Mesendoderm (in vitro differentiated cells): ENCODE measurements around the gene CAMSAP2. TPM values are rescaled to one million over a fixed set of nuclear protein-coding genes. Genes with fewer than 3 reads are reported as not detected.

ENCODE experiments used
- DNase-seq: peaks from one replicate; pipeline ENCODE4 v3.0.0; 2013
- H2AK5ac ChIP-seq: 2 replicates; pipeline ENCODE4 v1.6.1; 2013; ENCODE audit warnings: low read length, inconsistent platforms
- H2BK120ac ChIP-seq: 2 replicates; pipeline ENCODE4 v1.6.1; 2013; ENCODE audit warnings: low read depth, mild to moderate bottlenecking, low read length, moderate library complexity, mixed read lengths
- H2BK15ac ChIP-seq: replicated peaks from 2 replicates; pipeline ENCODE4 v1.6.1; 2013; ENCODE audit warnings: low read depth, mild to moderate bottlenecking, moderate library complexity
- H2BK5ac ChIP-seq: 2 replicates; pipeline ENCODE4 v1.6.1; 2013; ENCODE audit warnings: low read length, inconsistent platforms
- H3K18ac ChIP-seq: 2 replicates; pipeline ENCODE4 v1.6.1; 2013; ENCODE audit warnings: mild to moderate bottlenecking, low read length, mixed read lengths
- H3K23ac ChIP-seq: one replicate; pipeline ENCODE4 v1.6.1; 2013; ENCODE audit warnings: low read length
- H3K27ac ChIP-seq: 2 replicates; pipeline ENCODE4 v1.5.1; 2013; ENCODE audit warnings: low read depth, mild to moderate bottlenecking, inconsistent platforms, low read length, moderate library complexity
- H3K27me3 ChIP-seq: 2 replicates; pipeline ENCODE4 v1.6.1; 2013; ENCODE audit warnings: low read length, control low read depth, mild to moderate bottlenecking, inconsistent platforms; ENCODE audit not compliant: insufficient read depth, poor library complexity
- H3K36me3 ChIP-seq: 2 replicates; pipeline ENCODE4 v1.6.1; 2013; ENCODE audit warnings: low read length, inconsistent platforms; ENCODE audit not compliant: control insufficient read depth, insufficient read depth
- H3K4ac ChIP-seq: one replicate; pipeline ENCODE4 v1.6.1; 2013; ENCODE audit warnings: low read depth, mild to moderate bottlenecking, low read length, moderate library complexity
- H3K4me1 ChIP-seq: 2 replicates; pipeline ENCODE4 v1.6.1; 2013; ENCODE audit warnings: low read depth, low read length, inconsistent platforms; ENCODE audit not compliant: control insufficient read depth
- H3K4me2 ChIP-seq: 2 replicates; pipeline ENCODE4 v1.6.1; 2013; ENCODE audit warnings: low read length
- H3K4me3 ChIP-seq: 2 replicates; pipeline ENCODE4 v1.5.1; 2013; ENCODE audit warnings: mild to moderate bottlenecking, low read length
- H3K56ac ChIP-seq: one replicate; pipeline ENCODE4 v1.6.1; 2013; ENCODE audit warnings: low read length
- H3K79me1 ChIP-seq: 2 replicates; pipeline ENCODE4 v1.6.1; 2013; ENCODE audit warnings: low read length, inconsistent platforms
- H3K79me2 ChIP-seq: 2 replicates; pipeline ENCODE4 v1.6.1; 2013; ENCODE audit warnings: mild to moderate bottlenecking, low read length; ENCODE audit not compliant: control insufficient read depth, insufficient read depth
- H3K9ac ChIP-seq: 2 replicates; pipeline ENCODE4 v1.6.1; 2013; ENCODE audit warnings: low read length, inconsistent platforms
- H4K5ac ChIP-seq: one replicate; pipeline ENCODE4 v1.6.1; 2013; ENCODE audit warnings: low read length
- H4K8ac ChIP-seq: one replicate; pipeline ENCODE4 v1.6.1; 2013; ENCODE audit warnings: low read depth, mild to moderate bottlenecking, control low read depth, low read length, moderate library complexity
- WGBS: extraction: QIAGEN DNeasy Blood & Tissue Kit; methylation state at CpG from one replicate; pipeline ENCODE4 v1.1.7; 2013; ENCODE audit warnings: low lambda C conversion rate, missing lambda C conversion rate; ENCODE audit not compliant: insufficient coverage; ENCODE audit errors: extremely low coverage; 5-methylcytosine and 5-hydroxymethylcytosine counted together
- polyA plus RNA-seq, 2 experiments: library from polyadenylated mRNA; stranded (reverse); fragments of 200-250 nt; gene quantifications; one replicate each; pipeline ENCODE4 v1.2.3, GENCODE V29; 2013

The CAMSAP2 gene, protein sequence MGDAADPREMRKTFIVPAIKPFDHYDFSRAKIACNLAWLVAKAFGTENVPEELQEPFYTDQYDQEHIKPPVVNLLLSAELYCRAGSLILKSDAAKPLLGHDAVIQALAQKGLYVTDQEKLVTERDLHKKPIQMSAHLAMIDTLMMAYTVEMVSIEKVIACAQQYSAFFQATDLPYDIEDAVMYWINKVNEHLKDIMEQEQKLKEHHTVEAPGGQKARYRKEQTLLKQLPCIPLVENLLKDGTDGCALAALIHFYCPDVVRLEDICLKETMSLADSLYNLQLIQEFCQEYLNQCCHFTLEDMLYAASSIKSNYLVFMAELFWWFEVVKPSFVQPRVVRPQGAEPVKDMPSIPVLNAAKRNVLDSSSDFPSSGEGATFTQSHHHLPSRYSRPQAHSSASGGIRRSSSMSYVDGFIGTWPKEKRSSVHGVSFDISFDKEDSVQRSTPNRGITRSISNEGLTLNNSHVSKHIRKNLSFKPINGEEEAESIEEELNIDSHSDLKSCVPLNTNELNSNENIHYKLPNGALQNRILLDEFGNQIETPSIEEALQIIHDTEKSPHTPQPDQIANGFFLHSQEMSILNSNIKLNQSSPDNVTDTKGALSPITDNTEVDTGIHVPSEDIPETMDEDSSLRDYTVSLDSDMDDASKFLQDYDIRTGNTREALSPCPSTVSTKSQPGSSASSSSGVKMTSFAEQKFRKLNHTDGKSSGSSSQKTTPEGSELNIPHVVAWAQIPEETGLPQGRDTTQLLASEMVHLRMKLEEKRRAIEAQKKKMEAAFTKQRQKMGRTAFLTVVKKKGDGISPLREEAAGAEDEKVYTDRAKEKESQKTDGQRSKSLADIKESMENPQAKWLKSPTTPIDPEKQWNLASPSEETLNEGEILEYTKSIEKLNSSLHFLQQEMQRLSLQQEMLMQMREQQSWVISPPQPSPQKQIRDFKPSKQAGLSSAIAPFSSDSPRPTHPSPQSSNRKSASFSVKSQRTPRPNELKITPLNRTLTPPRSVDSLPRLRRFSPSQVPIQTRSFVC (N-terminal part only)
- 18.9 TPM for polyA plus RNA-seq (2013, experiment 1 of 2)
- 19.1 TPM for polyA plus RNA-seq (2013, experiment 2 of 2)

DNA sequence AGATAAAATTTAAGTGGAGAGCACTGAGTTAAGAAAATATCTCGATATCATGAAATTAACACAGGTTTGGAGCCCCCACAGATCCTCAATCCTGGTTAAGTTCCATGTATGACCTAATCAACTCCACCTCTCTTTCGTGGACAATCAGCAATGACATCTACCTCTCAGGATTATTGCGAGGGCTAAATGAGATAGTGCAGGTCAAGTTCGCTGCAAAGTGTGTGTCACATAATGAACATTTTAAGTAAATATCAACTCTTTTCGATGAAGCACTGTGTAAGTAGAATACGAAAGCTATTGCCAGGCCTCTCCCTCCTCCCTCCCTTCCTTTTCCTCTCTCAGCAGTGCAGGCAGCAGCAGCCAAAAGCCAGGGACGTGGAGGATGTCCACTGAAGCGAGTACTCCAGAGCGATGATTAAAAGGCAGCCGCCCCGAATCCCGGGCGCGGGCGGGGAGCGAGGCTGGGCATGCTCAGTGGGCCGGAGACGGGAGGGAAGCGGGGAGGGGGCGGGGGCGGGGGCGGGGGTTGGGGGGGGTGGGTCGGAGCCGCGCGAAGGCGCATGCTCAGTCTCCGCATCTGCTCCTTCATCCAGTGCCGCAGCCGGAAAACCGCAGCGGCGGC, at the start of gene CAMSAP2:
Gene CAMSAP2, plus strand, starts transcription at position 567 of the 622 bp plus-strand sequence. CDS start 935 bp downstream, outside the sequence.
- Histone ChIP-seq H3K4ac (peak within 1 kb of the TSS; percentile 85), H2BK120ac (peak within 1 kb of the TSS; percentile 35), H3K36me3 (no peaks in the 10 kb centered on the region), H3K27me3 (no peaks in the 10 kb centered on the region), H4K8ac (no peak within 1 kb of the TSS), H3K4me1 (peaks cover 5% of the 10 kb centered on the region), H3K79me2 (peaks cover 21% of the 10 kb centered on the region), H2BK5ac (peak within 1 kb of the TSS; percentile 77), H3K23ac (peak within 1 kb of the TSS; percentile 32), H2AK5ac (no peak within 1 kb of the TSS), H3K56ac (peak within 1 kb of the TSS; percentile 96), H3K79me1 (peaks cover 9% of the 10 kb centered on the region), H4K5ac (no peak within 1 kb of the TSS), H3K4me3 (peak within 1 kb of the TSS; percentile 48), H3K18ac (peak within 1 kb of the TSS; percentile 79), H2BK15ac (peak within 1 kb of the TSS; percentile 14), H3K4me2 (peak within 1 kb of the TSS; percentile 86), H3K9ac (peak within 1 kb of the TSS; percentile 94), H3K27ac (peak within 1 kb of the TSS; percentile 99)
- no CpG with 5 or more reads among the region's 33 CpGs for WGBS
- peak; percentile 89 for DNase-seq

DNA sequence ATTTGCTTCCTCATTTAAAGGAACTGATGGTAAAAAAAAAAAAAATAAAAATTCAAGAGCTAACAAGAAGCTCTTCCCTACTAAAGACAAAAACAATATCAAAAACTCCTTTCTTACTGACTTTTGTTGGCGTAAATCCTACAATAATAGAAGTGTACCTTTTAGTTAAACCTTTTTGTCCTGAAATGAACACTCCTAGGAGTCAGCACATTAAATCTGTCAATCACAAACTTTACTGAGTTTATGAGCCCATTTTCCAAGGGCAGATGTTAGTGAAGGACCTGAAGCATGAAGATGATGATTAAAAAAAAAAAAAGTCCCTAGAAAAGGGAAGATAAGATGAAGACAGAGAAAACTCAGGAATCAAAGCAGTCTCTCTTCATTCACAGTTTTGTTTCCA, 46.4 kb upstream of the CAMSAP2 start:
- Histone ChIP-seq H3K9ac (no peak overlapping the region), H4K8ac (no peak overlapping the region), H3K4me1 (no peaks in the 10 kb centered on the region), H3K27me3 (no peaks in the 10 kb centered on the region), H3K79me2 (no peaks in the 10 kb centered on the region), H3K27ac (no peak overlapping the region), H3K4me3 (no peak overlapping the region), H3K18ac (no peak overlapping the region), H2BK15ac (no peak overlapping the region), H3K56ac (no peak overlapping the region), H3K4me2 (no peak overlapping the region), H3K23ac (no peak overlapping the region), H3K4ac (no peak overlapping the region), H2AK5ac (no peak overlapping the region), H2BK120ac (no peak overlapping the region), H3K79me1 (no peaks in the 10 kb centered on the region), H2BK5ac (no peak overlapping the region), H4K5ac (no peak overlapping the region), H3K36me3 (no peaks in the 10 kb centered on the region)
- no peak for DNase-seq
- no CpG with 5 or more reads among the region's 1 CpG for WGBS

DNA sequence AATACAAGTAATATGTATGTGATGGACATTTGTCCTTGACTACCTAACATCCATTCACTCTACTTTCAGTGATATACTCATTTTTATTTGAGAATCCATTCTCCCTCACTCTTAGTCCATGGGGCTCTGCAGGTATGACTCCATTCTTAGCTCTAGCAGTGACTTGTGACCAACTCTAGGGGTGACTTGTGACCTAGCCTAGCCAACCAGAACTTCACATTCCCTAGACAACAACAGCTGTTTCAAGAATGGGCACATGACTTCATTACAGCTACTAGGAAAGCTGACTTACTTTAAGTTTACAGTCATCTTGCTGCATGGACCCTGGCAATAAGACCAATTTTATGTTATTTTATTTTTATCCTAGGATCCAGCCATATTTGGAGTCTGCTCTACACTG, 45.4 kb upstream of the CAMSAP2 start:
- Histone ChIP-seq H3K79me1 (no peaks in the 10 kb centered on the region), H3K4me1 (no peaks in the 10 kb centered on the region), H2BK15ac (no peak overlapping the region), H2BK5ac (no peak overlapping the region), H2BK120ac (no peak overlapping the region), H3K56ac (no peak overlapping the region), H3K9ac (no peak overlapping the region), H3K23ac (no peak overlapping the region), H3K36me3 (no peaks in the 10 kb centered on the region), H3K79me2 (no peaks in the 10 kb centered on the region), H2AK5ac (no peak overlapping the region), H3K27me3 (no peaks in the 10 kb centered on the region), H3K4ac (no peak overlapping the region), H3K18ac (no peak overlapping the region), H4K5ac (no peak overlapping the region), H3K27ac (no peak overlapping the region), H4K8ac (no peak overlapping the region), H3K4me2 (no peak overlapping the region), H3K4me3 (no peak overlapping the region)
- peak; percentile 29 for DNase-seq

DNA sequence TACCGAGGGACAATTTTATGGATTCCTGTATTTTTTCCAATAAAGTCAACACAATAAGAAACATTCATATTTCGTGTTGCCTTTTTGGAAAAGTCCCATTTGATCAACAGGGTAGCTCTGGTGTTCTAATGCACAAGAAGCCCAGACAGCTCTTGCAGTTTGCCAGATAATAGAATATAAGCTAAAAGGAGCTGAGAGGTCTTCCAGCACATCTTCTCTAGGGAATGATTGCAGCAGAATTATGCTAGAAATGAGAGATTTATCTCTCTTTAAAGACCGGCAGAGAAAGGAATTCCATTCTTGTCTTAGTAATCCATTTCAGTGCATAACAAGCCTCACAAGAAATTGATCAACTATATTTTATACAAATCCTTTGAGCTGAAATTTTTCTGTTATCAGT, 44.0 kb upstream of the CAMSAP2 start:
- H3K36me3 ChIP-seq = no peaks in the 10 kb centered on the region
- H2BK15ac ChIP-seq = no peak overlapping the region
- H3K4me3 ChIP-seq = no peak overlapping the region
- no peak overlapping the region for H3K4ac ChIP-seq
- no peaks in the 10 kb centered on the region for H3K27me3 ChIP-seq
- no peak overlapping the region for H3K9ac ChIP-seq
- H3K27ac ChIP-seq = no peak overlapping the region
- no peak for DNase-seq
- H2BK5ac ChIP-seq = no peak overlapping the region
- no peaks in the 10 kb centered on the region for H3K79me2 ChIP-seq
- H3K23ac ChIP-seq = no peak overlapping the region
- H4K8ac ChIP-seq = no peak overlapping the region
- WGBS = no CpG with 5 or more reads among the region's 3 CpGs
- no peak overlapping the region for H3K56ac ChIP-seq
- no peaks in the 10 kb centered on the region for H3K79me1 ChIP-seq
- H3K4me2 ChIP-seq = no peak overlapping the region
- no peak overlapping the region for H2BK120ac ChIP-seq
- no peak overlapping the region for H3K18ac ChIP-seq
- no peak overlapping the region for H4K5ac ChIP-seq
- no peaks in the 10 kb centered on the region for H3K4me1 ChIP-seq
- no peak overlapping the region for H2AK5ac ChIP-seq

DNA sequence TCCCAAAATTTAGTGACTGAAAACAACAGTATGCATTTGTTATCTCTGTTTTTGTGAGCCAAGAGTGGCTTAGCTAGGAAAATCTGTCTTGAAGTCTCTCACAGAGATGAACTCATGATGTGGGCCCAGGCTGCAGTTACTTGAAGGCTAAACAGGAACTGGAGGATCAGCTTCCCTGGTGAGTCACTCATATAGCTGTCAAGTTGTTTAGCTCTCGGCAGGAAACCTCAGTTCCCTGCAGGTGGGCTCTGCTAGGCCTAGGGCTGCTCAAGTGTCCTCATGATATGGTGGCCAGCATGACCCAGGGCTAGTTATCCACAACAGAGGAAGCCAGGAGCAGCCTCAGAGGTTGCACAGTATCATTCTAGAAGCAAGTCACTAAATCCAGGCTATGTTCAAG, 38.8 kb upstream of the CAMSAP2 start:
- H2AK5ac ChIP-seq = no peak overlapping the region

More for the DNA sequence above, 38.8 kb upstream of the CAMSAP2 start:
- no peak overlapping the region for H3K56ac ChIP-seq
- H3K4me2 ChIP-seq = no peak overlapping the region
- H2BK5ac ChIP-seq = no peak overlapping the region
- H4K5ac ChIP-seq = no peak overlapping the region
- H3K4me1 ChIP-seq = no peaks in the 10 kb centered on the region
- no peak overlapping the region for H3K9ac ChIP-seq
- no CpG with 5 or more reads among the region's 1 CpG for WGBS
- H3K27me3 ChIP-seq = no peaks in the 10 kb centered on the region
- H3K4me3 ChIP-seq = no peak overlapping the region
- no peak overlapping the region for H2BK15ac ChIP-seq
- DNase-seq = peak; percentile 71
- H3K23ac ChIP-seq = no peak overlapping the region
- no peaks in the 10 kb centered on the region for H3K36me3 ChIP-seq
- no peak overlapping the region for H4K8ac ChIP-seq
- no peak overlapping the region for H3K27ac ChIP-seq
- no peak overlapping the region for H3K18ac ChIP-seq
- no peaks in the 10 kb centered on the region for H3K79me1 ChIP-seq
- H3K4ac ChIP-seq = no peak overlapping the region
- no peak overlapping the region for H2BK120ac ChIP-seq
- no peaks in the 10 kb centered on the region for H3K79me2 ChIP-seq
